Caco-2 (cell line): ENCODE data around the gene RIC8A. TPM values are rescaled to one million over a fixed set of nuclear protein-coding genes. Genes with fewer than 3 reads are reported as not detected.

Source experiments
- BruUV-seq: library from RNA; stranded (reverse); fragments of 400-500 nt; replicated peaks from 2 replicates; lab custom pipeline; 2021; lab: Mats Ljungman, UMichigan
- CTCF ChIA-PET: fragments of 300-600 bp; sonication (Branson Sonifier 250); formaldehyde crosslinking; loops from one replicate; lab custom pipeline; 2022; ENCODE audit warnings: antibody characterized with exemption; lab: Charles Lee
- POLR2A ChIA-PET: fragments of 300-600 bp; sonication (Branson Sonifier 250); formaldehyde crosslinking; loops from one replicate; lab custom pipeline; 2022; ENCODE audit warnings: antibody characterized with exemption; lab: Charles Lee
- DNase-seq, 2 experiments: peaks; one replicate each; pipeline versions ENCODE4 v3.0.0 to v3.0.0-alpha.2; 2020 to 2022
- H3K27me3 ChIP-seq: replicated peaks from 2 replicates; pipeline ENCODE4 v1.6.0; 2011; ENCODE audit warnings: low read length; ENCODE audit not compliant: control insufficient read depth, insufficient read depth
- H3K36me3 ChIP-seq: 2 replicates; pipeline ENCODE4 v1.5.1; 2011; ENCODE audit warnings: low read length; ENCODE audit not compliant: control insufficient read depth, insufficient read depth
- H3K4me1 ChIP-seq: fragments of 250-450 bp; sonication (Bioruptor Pico); 2 replicates; pipeline ENCODE4 v1.5.1; 2020; ENCODE audit warnings: mild to moderate bottlenecking
- H3K4me3 ChIP-seq: 2 replicates; pipeline ENCODE4 v1.5.1; 2011; ENCODE audit warnings: low read depth, mild to moderate bottlenecking, control low read depth, low read length
- H3K9me3 ChIP-seq: fragments of 250-450 bp; sonication (Bioruptor Pico); 2 replicates; pipeline ENCODE4 v1.5.1; 2020; ENCODE audit warnings: mild to moderate bottlenecking, moderate library complexity
- H3K27ac Mint-ChIP-seq: one replicate; pipeline ENCODE4 v1.8.0; 2022; ENCODE audit warnings: mixed read lengths; ENCODE audit not compliant: unreplicated experiment
- H3K27me3 Mint-ChIP-seq: one replicate; pipeline ENCODE4 v1.8.0; 2022; ENCODE audit warnings: mixed read lengths; ENCODE audit not compliant: insufficient read depth, unreplicated experiment
- H3K36me3 Mint-ChIP-seq: one replicate; pipeline ENCODE4 v1.8.0; 2022; ENCODE audit warnings: mild to moderate bottlenecking, mixed read lengths; ENCODE audit not compliant: insufficient read depth, unreplicated experiment
- H3K4me1 Mint-ChIP-seq: one replicate; pipeline ENCODE4 v1.8.0; 2022; ENCODE audit warnings: low read depth, mixed read lengths; ENCODE audit not compliant: unreplicated experiment
- H3K4me3 Mint-ChIP-seq: one replicate; pipeline ENCODE4 v1.8.0; 2022; ENCODE audit warnings: mild to moderate bottlenecking, moderate library complexity, mixed read lengths; ENCODE audit not compliant: unreplicated experiment
- H3K9me3 Mint-ChIP-seq: one replicate; pipeline ENCODE4 v1.8.0; 2022; ENCODE audit warnings: mixed read lengths; ENCODE audit not compliant: unreplicated experiment
- CTCF ChIP-seq, 2 experiments: fragments of 200-600 bp in 1 of 2; IDR thresholded peaks; 1 replicate in 1 of 2; 2 replicates in 1 of 2; pipeline versions ENCODE4 v1.5.1 to v1.8.0; 2011 to 2022; ENCODE audit warnings: antibody characterized with exemption in 1 of 2, control low read depth in 1 of 2, inconsistent platforms in 1 of 2, low read depth in 1 of 2, low read length in 1 of 2, mild to moderate bottlenecking in 1 of 2, moderate library complexity in 1 of 2; ENCODE audit not compliant: insufficient read depth in 1 of 2, severe bottlenecking in 1 of 2, unreplicated experiment in 1 of 2
- intact Hi-C: fragments of 100-400 bp; cut with micrococcal nuclease; formaldehyde crosslinking; loops from one replicate; pipeline ENCODE4 v1.10.0; 2022; ENCODE audit not compliant: unreplicated experiment
- total RNA-seq: library from RNA; stranded (reverse); gene quantifications from 2 replicates; pipeline ENCODE4 v1.2.3, GENCODE V29; 2022

Gene RIC8A
- total RNA-seq, 1 experiment from 2014 or later: 97.1 TPM

GRCh38 chr11:255176-255575, 47.7 kb downstream of the RIC8A start:
- Histone ChIP-seq H3K4me3 (no peak overlapping the region), H3K36me3 (peaks cover 3% of the 10 kb centered on the region), H3K9me3 (no peaks in the 10 kb centered on the region), H3K27me3 (no peaks in the 10 kb centered on the region), H3K4me1 (no peaks in the 10 kb centered on the region)
- no peaks in the 10 kb centered on the region for H3K4me1 Mint-ChIP-seq
- no peak overlapping the region for H3K27ac Mint-ChIP-seq
- no TSS peak for BruUV-seq
- peaks cover 52% of the 10 kb centered on the region for H3K36me3 Mint-ChIP-seq
- no peak overlapping the region for H3K4me3 Mint-ChIP-seq
- no peaks in the 10 kb centered on the region for H3K27me3 Mint-ChIP-seq
- ChIA-PET CTCF (interaction anchor here (1.0 kb wide), 1 partner anchor 193 kb away, joined by 4 read pairs; no protein-coding TSS in a partner anchor), POLR2A (no interaction called here)
- peaks cover 9% of the 10 kb centered on the region for H3K9me3 Mint-ChIP-seq
- intact Hi-C loops: no loop called here
- no peak for DNase-seq
- TF ChIP-seq CTCF (IDR thresholded peaks at IDR 0.05; ENCODE audit: insufficient read depth in 1 of 2, low read depth in 1 of 2, low read length in 1 of 2, severe bottlenecking in 1 of 2, unreplicated experiment in 1 of 2): no peak

- Histone ChIP-seq H3K9me3 (no peaks in the 10 kb centered on the region), H3K4me3 (no peak overlapping the region), H3K27me3 (no peaks in the 10 kb centered on the region), H3K36me3 (peaks cover 3% of the 10 kb centered on the region), H3K4me1 (no peaks in the 10 kb centered on the region)
- ChIA-PET POLR2A (no interaction called here), CTCF (no interaction called here)
- Mint-ChIP-seq H3K4me1 (no peaks in the 10 kb centered on the region), H3K27me3 (no peaks in the 10 kb centered on the region), H3K9me3 (peaks cover 14% of the 10 kb centered on the region), H3K36me3 (peaks cover 47% of the 10 kb centered on the region), H3K27ac (no peak overlapping the region), H3K4me3 (no peak overlapping the region)
- intact Hi-C loops: no loop called here
- DNase-seq: no peak
- TF ChIP-seq CTCF (IDR thresholded peaks at IDR 0.05; ENCODE audit: insufficient read depth in 1 of 2, low read depth in 1 of 2, low read length in 1 of 2, severe bottlenecking in 1 of 2, unreplicated experiment in 1 of 2): no peak
- no TSS peak for BruUV-seq
These were observed 48.3 kb downstream of the RIC8A start for GRCh38 chr11:255816-256215.

- Mint-ChIP-seq H3K4me3 (no peak overlapping the region), H3K36me3 (peaks cover 37% of the 10 kb centered on the region), H3K27me3 (no peaks in the 10 kb centered on the region), H3K27ac (no peak overlapping the region), H3K9me3 (peaks cover 25% of the 10 kb centered on the region), H3K4me1 (no peaks in the 10 kb centered on the region)
- no peaks in the 10 kb centered on the region for H3K27me3 ChIP-seq
- no peak for TF ChIP-seq CTCF (IDR thresholded peaks at IDR 0.05; ENCODE audit: insufficient read depth in 1 of 2, low read depth in 1 of 2, low read length in 1 of 2, severe bottlenecking in 1 of 2, unreplicated experiment in 1 of 2)
- no TSS peak for BruUV-seq
- intact Hi-C loops: no loop called here
- no peaks in the 10 kb centered on the region; the same call in 1 of the 2 replicates for H3K36me3 ChIP-seq
- H3K4me3 ChIP-seq: no peak overlapping the region
- CTCF ChIA-PET: no interaction called here
- DNase-seq: no peak
- H3K4me1 ChIP-seq: no peaks in the 10 kb centered on the region
- POLR2A ChIA-PET: no interaction called here
- no peaks in the 10 kb centered on the region for H3K9me3 ChIP-seq
These were observed 49.6 kb downstream of the RIC8A start for GRCh38 chr11:256952-257737.
